ENCODE results near the gene GOPC.

Gene GOPC

DNA sequence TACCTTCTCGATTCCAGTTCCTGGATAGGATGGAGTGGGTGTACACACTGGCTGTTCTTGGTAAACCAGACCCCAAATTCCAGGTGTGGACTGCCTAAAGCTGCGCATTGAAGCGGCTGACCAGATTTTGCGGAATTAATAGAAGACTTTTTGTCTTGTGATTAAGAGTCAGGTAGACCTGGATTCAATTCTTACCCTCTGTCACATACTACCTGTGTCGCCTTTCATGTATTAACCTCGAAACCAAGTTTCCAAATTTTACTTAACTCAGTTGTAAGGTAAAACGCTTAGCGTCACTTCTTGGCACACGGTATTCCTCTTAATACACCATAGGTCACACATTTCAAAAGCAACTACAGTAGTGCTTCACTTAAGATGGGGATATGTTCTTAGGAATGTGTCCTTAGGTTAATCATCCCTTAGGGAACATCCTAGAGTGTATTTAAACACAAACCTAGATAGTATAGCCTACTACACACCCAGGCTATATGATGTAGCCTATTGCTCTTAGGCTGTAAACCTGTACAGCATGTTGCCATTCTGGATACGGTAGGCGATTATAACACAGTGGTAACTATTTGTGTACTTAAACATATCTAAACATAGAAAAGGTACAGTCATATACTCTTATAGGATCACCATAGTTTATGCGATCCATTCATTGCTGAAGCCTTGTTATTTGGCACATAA is 733 bp upstream of the GOPC start:
- peak overlapping the region in 1 of 2 experiments; percentile 47 for H3K4ac ChIP-seq (ENCODE audit: low read depth in 1 of 2, low read length in 2 of 2)
- WGBS: 77% methylated on average over 7 of the region's 12 CpGs
- no peaks in the 10 kb centered on the region for H3K27me3 ChIP-seq (ENCODE audit: control insufficient read depth in 1 of 2, insufficient read depth in 1 of 2, low read length in 2 of 2)
- no peak overlapping the region for H3K23ac ChIP-seq (ENCODE audit: low read length in 2 of 2)
- H2AFZ ChIP-seq (ENCODE audit: low read depth, low read length): no peak overlapping the region
- no peak overlapping the region for H2BK15ac ChIP-seq (ENCODE audit: low read depth, poor library complexity, severe bottlenecking)
- no peak overlapping the region for H2BK120ac ChIP-seq (ENCODE audit: low read depth, low read length)
- no peak overlapping the region for H2BK12ac ChIP-seq (ENCODE audit: low read length in 2 of 2)
- H3K9me3 ChIP-seq (ENCODE audit: control insufficient read depth, low read length): no peaks in the 10 kb centered on the region
- peaks cover 6% of the 10 kb centered on the region in 2 experiments for H3K36me3 ChIP-seq (ENCODE audit: control insufficient read depth in 1 of 2, insufficient read depth in 2 of 2, low read depth in 1 of 2, low read length in 2 of 2)
- H2AK5ac ChIP-seq (ENCODE audit: low read length, severe bottlenecking): peak overlapping the region; percentile 45
- peaks cover 4% of the 10 kb centered on the region for H3K4me1 ChIP-seq (ENCODE audit: control insufficient read depth, insufficient read depth, low read depth, low read length)
- peak overlapping the region; percentile 64 to 74 for H3K18ac ChIP-seq (ENCODE audit: low read depth in 1 of 2, low read length in 2 of 2)
- no peaks in the 10 kb centered on the region for H3K79me1 ChIP-seq (replicated peaks; ENCODE audit: low read length, poor library complexity, severe bottlenecking)
- no peak overlapping the region for H2BK5ac ChIP-seq (ENCODE audit: low read depth, low read length, poor library complexity, severe bottlenecking)
- H4K91ac ChIP-seq (ENCODE audit: low read length): peak overlapping the region; percentile 52
- H3K4me2 ChIP-seq (ENCODE audit: low read length, poor library complexity, severe bottlenecking): peak overlapping the region; percentile 55
- no peak overlapping the region for H3K14ac ChIP-seq (ENCODE audit: low read length in 2 of 2)
- H3K4me3 ChIP-seq (ENCODE audit: insufficient read depth in 1 of 2, low read depth in 1 of 2, low read length in 2 of 2): peak overlapping the region; percentile 62 to 91
- no peak for DNase-seq
- peak overlapping the region; percentile 87 for H4K8ac ChIP-seq (ENCODE audit: low read length)
- H3K9ac ChIP-seq (ENCODE audit: low read length): peak overlapping the region; percentile 93
- H3K27ac ChIP-seq (ENCODE audit: low read length, poor library complexity, severe bottlenecking): peak overlapping the region; percentile 98

DNA sequence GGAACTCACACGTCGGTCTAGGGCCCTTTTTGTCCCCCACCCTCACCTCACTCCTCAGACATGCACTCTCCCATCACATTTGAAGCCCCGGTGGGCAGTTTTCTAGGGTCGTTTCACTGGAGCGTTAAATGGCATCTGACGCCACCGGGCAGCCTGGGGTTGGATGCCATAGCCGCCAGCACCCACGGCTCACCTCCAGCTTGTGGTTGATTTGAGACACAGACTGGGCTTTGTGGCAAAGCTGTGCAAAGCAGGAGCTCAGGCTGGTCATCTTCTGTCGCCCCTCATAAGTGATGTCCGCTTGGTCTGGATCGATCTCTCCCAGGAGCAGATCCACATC is 530 bp downstream of the GOPC start:
- Histone ChIP-seq H2BK120ac (ENCODE audit: low read depth, low read length) (peak overlapping the region; percentile 67), H3K23ac (ENCODE audit: low read length in 2 of 2) (no peak overlapping the region), H3K18ac (ENCODE audit: low read depth in 1 of 2, low read length in 2 of 2) (peak overlapping the region; percentile 58 to 88), H3K36me3 (ENCODE audit: control insufficient read depth in 1 of 2, insufficient read depth in 2 of 2, low read depth in 1 of 2, low read length in 2 of 2) (peaks cover 6 to 17% of the 10 kb centered on the region in 2 experiments), H3K9ac (ENCODE audit: low read length) (peak overlapping the region; percentile 93), H4K91ac (ENCODE audit: low read length) (no peak overlapping the region), H3K4ac (ENCODE audit: low read depth in 1 of 2, low read length in 2 of 2) (peak overlapping the region; percentile 45 to 77), H4K8ac (ENCODE audit: low read length) (peak overlapping the region; percentile 94), H3K14ac (ENCODE audit: low read length in 2 of 2) (peak overlapping the region in 1 of 2 experiments; percentile 85), H2BK12ac (ENCODE audit: low read length in 2 of 2) (no peak overlapping the region), H3K9me3 (ENCODE audit: control insufficient read depth, low read length) (no peaks in the 10 kb centered on the region), H2BK5ac (ENCODE audit: low read depth, low read length, poor library complexity, severe bottlenecking) (no peak overlapping the region), H2AFZ (ENCODE audit: low read depth, low read length) (no peak overlapping the region), H2BK15ac (ENCODE audit: low read depth, poor library complexity, severe bottlenecking) (no peak overlapping the region), H3K4me2 (ENCODE audit: low read length, poor library complexity, severe bottlenecking) (peak overlapping the region; percentile 74), H3K79me1 (replicated peaks; ENCODE audit: low read length, poor library complexity, severe bottlenecking) (peaks cover 2% of the 10 kb centered on the region), H3K4me3 (ENCODE audit: insufficient read depth in 1 of 2, low read depth in 1 of 2, low read length in 2 of 2) (peak overlapping the region; percentile 91 to 94), H2AK5ac (ENCODE audit: low read length, severe bottlenecking) (no peak overlapping the region), H3K27ac (ENCODE audit: low read length, poor library complexity, severe bottlenecking) (peak overlapping the region; percentile 48), H3K27me3 (ENCODE audit: control insufficient read depth in 1 of 2, insufficient read depth in 1 of 2, low read length in 2 of 2) (no peaks in the 10 kb centered on the region), H3K4me1 (ENCODE audit: control insufficient read depth, insufficient read depth, low read depth, low read length) (peaks cover 4% of the 10 kb centered on the region)
- 13% methylated on average over 12 of the region's 12 CpGs for WGBS
- DNase-seq: no peak

DNA sequence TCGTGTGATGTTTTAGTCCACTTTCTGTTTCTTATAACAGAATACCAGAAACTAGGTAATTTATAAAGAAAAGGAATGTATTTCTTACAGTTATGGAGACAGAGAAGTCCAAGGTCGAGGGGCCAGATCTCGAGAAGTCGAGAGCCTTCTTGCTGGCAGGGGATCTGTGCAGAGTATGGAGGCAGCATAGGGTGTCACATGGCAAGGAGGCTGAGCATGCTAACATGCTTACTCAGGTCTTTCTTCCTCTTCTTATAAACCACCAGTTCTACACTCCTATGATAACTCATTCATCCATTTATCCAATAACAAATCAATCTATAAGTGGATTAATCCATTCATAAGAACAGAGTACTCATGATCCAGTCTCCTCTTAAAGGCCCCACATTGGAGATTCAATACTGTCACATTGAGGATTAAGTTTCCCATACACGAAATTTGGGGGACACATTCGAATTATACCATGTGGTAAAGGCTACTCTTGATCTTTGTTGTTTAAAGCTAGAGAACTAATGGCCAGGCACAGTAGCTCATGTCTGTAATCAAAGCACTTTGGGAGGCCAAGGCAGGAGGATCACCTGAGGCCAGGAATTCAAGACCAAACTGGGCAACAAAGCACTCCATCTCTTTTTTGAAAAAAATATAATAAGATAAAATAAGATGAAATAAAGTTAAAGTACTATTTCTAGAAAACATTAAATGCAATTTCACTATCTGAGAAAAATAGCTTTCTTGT is 2.1 kb downstream of the GOPC start:
- no peak overlapping the region for H2BK5ac ChIP-seq (ENCODE audit: low read depth, low read length, poor library complexity, severe bottlenecking)
- H3K9ac ChIP-seq (ENCODE audit: low read length): peak overlapping the region; percentile 93
- H4K91ac ChIP-seq (ENCODE audit: low read length): no peak overlapping the region
- no peak overlapping the region for H2BK15ac ChIP-seq (ENCODE audit: low read depth, poor library complexity, severe bottlenecking)
- H2BK120ac ChIP-seq (ENCODE audit: low read depth, low read length): no peak overlapping the region
- H3K27me3 ChIP-seq (ENCODE audit: control insufficient read depth in 1 of 2, insufficient read depth in 1 of 2, low read length in 2 of 2): no peaks in the 10 kb centered on the region
- H2BK12ac ChIP-seq (ENCODE audit: low read length in 2 of 2): no peak overlapping the region
- H2AFZ ChIP-seq (ENCODE audit: low read depth, low read length): no peak overlapping the region
- no peak overlapping the region for H3K14ac ChIP-seq (ENCODE audit: low read length in 2 of 2)
- H3K18ac ChIP-seq (ENCODE audit: low read depth in 1 of 2, low read length in 2 of 2): no peak overlapping the region
- H3K36me3 ChIP-seq (ENCODE audit: control insufficient read depth in 1 of 2, insufficient read depth in 2 of 2, low read depth in 1 of 2, low read length in 2 of 2): peaks cover 6 to 17% of the 10 kb centered on the region in 2 experiments
- H3K4me2 ChIP-seq (ENCODE audit: low read length, poor library complexity, severe bottlenecking): peak overlapping the region; percentile 88
- no peak for DNase-seq
- 75% methylated on average over 5 of the region's 6 CpGs for WGBS
- no peaks in the 10 kb centered on the region for H3K9me3 ChIP-seq (ENCODE audit: control insufficient read depth, low read length)
- H3K4me1 ChIP-seq (ENCODE audit: control insufficient read depth, insufficient read depth, low read depth, low read length): peaks cover 4% of the 10 kb centered on the region
- H2AK5ac ChIP-seq (ENCODE audit: low read length, severe bottlenecking): no peak overlapping the region
- H3K27ac ChIP-seq (ENCODE audit: low read length, poor library complexity, severe bottlenecking): no peak overlapping the region
- H3K79me1 ChIP-seq (replicated peaks; ENCODE audit: low read length, poor library complexity, severe bottlenecking): peaks cover 2% of the 10 kb centered on the region
- no peak overlapping the region for H4K8ac ChIP-seq (ENCODE audit: low read length)
- peak overlapping the region in 1 of 2 experiments; percentile 91 for H3K4me3 ChIP-seq (ENCODE audit: insufficient read depth in 1 of 2, low read depth in 1 of 2, low read length in 2 of 2)
- H3K4ac ChIP-seq (ENCODE audit: low read depth in 1 of 2, low read length in 2 of 2): no peak overlapping the region
- no peak overlapping the region for H3K23ac ChIP-seq (ENCODE audit: low read length in 2 of 2)

DNA sequence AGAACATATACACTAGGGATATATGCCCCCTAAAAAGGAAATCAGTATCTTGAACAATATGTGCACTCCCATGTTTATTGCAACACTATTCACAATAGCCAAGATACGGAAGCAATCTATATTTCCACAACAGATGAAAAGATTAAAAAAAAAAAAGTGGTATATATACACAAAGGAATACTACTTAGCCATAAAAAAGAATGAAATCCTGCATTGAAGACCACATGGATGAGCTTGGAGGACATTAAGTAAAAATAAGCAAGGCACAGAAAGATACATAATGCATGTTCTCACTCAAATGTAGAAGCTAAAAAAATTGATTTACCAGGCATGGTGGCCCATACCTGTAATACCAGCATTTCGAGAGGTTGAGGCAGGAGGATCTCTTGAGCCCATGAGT is 4.6 kb downstream of the GOPC start:
- Histone ChIP-seq H3K4me1 (ENCODE audit: control insufficient read depth, insufficient read depth, low read depth, low read length) (peaks cover 4% of the 10 kb centered on the region), H2BK120ac (ENCODE audit: low read depth, low read length) (no peak overlapping the region), H3K4me2 (ENCODE audit: low read length, poor library complexity, severe bottlenecking) (no peak overlapping the region), H2AK5ac (ENCODE audit: low read length, severe bottlenecking) (no peak overlapping the region), H3K27me3 (ENCODE audit: control insufficient read depth in 1 of 2, insufficient read depth in 1 of 2, low read length in 2 of 2) (no peaks in the 10 kb centered on the region), H3K4me3 (ENCODE audit: insufficient read depth in 1 of 2, low read depth in 1 of 2, low read length in 2 of 2) (no peak overlapping the region), H2BK12ac (ENCODE audit: low read length in 2 of 2) (no peak overlapping the region), H2BK5ac (ENCODE audit: low read depth, low read length, poor library complexity, severe bottlenecking) (no peak overlapping the region), H3K9ac (ENCODE audit: low read length) (no peak overlapping the region), H3K36me3 (ENCODE audit: control insufficient read depth in 1 of 2, insufficient read depth in 2 of 2, low read depth in 1 of 2, low read length in 2 of 2) (peaks cover 6 to 17% of the 10 kb centered on the region in 2 experiments), H2AFZ (ENCODE audit: low read depth, low read length) (no peak overlapping the region), H3K23ac (ENCODE audit: low read length in 2 of 2) (no peak overlapping the region), H3K4ac (ENCODE audit: low read depth in 1 of 2, low read length in 2 of 2) (no peak overlapping the region), H3K18ac (ENCODE audit: low read depth in 1 of 2, low read length in 2 of 2) (no peak overlapping the region), H3K27ac (ENCODE audit: low read length, poor library complexity, severe bottlenecking) (no peak overlapping the region), H4K8ac (ENCODE audit: low read length) (no peak overlapping the region), H4K91ac (ENCODE audit: low read length) (no peak overlapping the region), H3K14ac (ENCODE audit: low read length in 2 of 2) (no peak overlapping the region), H3K9me3 (ENCODE audit: control insufficient read depth, low read length) (no peaks in the 10 kb centered on the region), H2BK15ac (ENCODE audit: low read depth, poor library complexity, severe bottlenecking) (no peak overlapping the region), H3K79me1 (replicated peaks; ENCODE audit: low read length, poor library complexity, severe bottlenecking) (peaks cover 4% of the 10 kb centered on the region)
- WGBS: no CpG with 5 or more reads among the region's 2 CpGs
- DNase-seq: no peak

Measured in mesenchymal stem cell (in vitro differentiated cells and primary cell).